ENCODE results near the gene ZFTA.
A peak's percentile ranks its signal among the peaks of the same experiment; 100 is the strongest.
"Not testable (repeated sequence)": the region's sequence is repeated elsewhere in the genome, so short reads cannot be mapped to it uniquely, and the experiment has no call there.

Gene ZFTA

DNA sequence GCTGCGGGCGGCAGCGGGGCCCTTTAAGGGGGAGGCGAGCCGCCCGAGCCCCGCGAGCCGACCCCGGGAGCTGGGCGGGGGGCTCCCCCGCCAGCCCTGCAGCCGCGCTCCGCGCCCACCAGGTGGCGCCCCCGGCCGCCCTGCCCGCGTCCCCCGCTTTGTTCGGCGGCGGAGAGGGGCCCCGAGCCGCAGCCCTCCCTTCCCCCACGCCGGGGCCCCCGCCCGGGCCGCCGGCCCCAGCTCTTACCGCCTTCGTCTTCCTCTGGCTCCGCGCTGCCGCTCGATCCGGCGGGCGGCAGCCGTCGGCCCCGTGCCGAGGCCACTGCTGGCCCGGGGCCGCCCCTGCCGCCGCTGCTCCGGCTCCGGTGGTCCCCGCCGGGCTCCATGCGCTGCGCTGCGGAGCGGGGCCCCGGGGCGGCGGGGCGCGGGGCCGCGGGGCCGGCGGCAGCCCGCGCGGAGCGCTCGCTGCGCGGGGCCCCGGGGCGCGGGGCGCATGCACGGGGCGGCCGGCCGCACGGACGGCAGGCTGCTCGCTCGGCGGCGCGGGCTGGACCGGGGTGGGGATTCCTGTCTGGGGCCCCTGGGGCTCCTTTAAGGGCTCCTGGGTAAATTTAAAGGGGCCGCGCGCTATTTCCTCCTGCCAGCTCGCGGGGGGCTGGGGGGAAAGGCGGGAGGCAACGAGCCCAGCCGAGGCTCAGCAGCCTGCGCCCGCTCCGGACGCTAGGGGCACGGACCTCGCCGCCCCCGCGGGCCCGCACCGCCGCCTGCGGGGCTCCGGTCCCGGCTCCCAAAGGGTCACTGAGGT is at the start of gene ZFTA:
TSS of gene ZFTA (minus strand) at position 539 of the 805 bp plus-strand sequence. CDS start at position 386, 153 bp downstream.
- Histone ChIP-seq H4K20me1 (peaks cover 43% of the 10 kb centered on the region), H3K4me3 (peak within 1 kb of the TSS; percentile 96), H3K27me3 (peaks cover 26% of the 10 kb centered on the region), H3K4me2 (peak within 1 kb of the TSS; percentile 99), H3K27ac (peak within 1 kb of the TSS; percentile 89), H3K9ac (peak within 1 kb of the TSS; percentile 90), H3K9me3 (no peaks in the 10 kb centered on the region), H3K36me3 (peaks cover 25% of the 10 kb centered on the region), H3K4me1 (peaks cover 38% of the 10 kb centered on the region)
- no peak for TF ChIP-seq Cebpa-rat (IDR thresholded peaks at IDR 0.05)

DNA sequence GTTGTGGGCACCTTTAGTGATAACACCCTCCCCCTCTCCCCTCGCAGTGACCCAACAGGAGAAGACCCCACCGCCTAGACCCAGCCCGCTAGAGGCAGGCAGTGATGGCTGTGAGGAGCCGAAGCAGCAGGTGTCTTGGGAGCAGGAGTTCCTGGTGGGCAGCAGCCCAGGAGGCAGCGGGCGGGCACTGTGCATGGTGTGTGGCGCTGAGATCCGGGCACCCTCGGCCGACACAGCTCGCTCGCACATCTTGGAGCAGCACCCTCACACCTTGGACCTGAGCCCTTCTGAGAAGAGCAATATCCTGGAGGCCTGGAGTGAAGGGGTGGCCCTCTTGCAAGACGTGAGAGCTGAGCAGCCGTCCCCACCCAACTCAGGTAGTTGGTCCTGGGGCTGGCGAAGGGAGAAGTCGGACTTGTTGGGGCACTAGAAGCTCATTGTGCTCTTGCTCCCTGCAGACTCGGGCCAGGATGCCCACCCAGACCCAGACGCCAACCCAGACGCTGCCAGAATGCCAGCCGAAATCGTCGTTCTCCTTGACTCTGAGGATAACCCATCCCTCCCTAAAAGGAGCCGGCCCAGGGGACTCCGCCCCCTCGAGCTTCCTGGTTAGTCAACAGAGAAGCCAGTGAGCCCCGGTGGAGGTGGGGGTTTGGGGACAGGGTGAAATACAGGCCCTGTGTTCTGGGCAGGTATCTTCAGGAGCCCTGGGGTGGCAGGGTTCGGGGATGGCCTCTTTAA is 49.4 kb upstream of the ZFTA start:
- peaks cover 84% of the 10 kb centered on the region for H3K36me3 ChIP-seq

DNA sequence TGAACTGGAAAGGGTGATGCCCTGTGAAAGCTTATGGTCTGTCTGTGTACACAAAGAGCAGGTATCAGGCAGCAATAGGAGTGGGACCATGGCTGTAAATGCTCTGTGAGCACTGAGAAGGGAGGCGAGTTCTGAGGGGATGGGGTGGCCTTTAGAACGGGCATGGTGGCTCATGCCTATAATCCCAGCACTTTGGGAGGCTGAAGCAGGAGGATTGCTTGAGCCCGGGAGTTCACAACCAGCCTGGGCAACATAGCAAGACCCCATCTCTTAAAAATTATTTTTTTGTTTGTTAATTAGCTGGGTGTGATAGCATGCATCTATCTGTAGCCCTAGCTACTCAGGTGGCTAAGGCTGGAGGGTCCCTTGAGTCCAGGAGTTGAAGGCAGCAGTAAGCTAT is 48.2 kb upstream of the ZFTA start:
- Histone ChIP-seq H3K9me3 (no peaks in the 10 kb centered on the region), H3K4me1 (peaks cover 40% of the 10 kb centered on the region), H3K9ac (peak overlapping the region; percentile 13; the same call in 1 of the 2 replicates), H4K20me1 (peaks cover 72% of the 10 kb centered on the region), H3K27ac (no peak overlapping the region), H3K4me2 (no peak overlapping the region), H3K4me3 (no peak overlapping the region), H3K27me3 (no peaks in the 10 kb centered on the region), H3K36me3 (peaks cover 72% of the 10 kb centered on the region)
- no peak for TF ChIP-seq Cebpa-rat (IDR thresholded peaks at IDR 0.05)

More for the DNA sequence above, 49.4 kb upstream of the ZFTA start:
- H3K9ac ChIP-seq: no peak overlapping the region
- no peak overlapping the region for H3K4me2 ChIP-seq
- H3K27me3 ChIP-seq: no peaks in the 10 kb centered on the region
- H4K20me1 ChIP-seq: peaks cover 84% of the 10 kb centered on the region
- TF ChIP-seq Cebpa-rat (IDR thresholded peaks at IDR 0.05): no peak
- H3K27ac ChIP-seq: 0 out of 2 replicates have a peak overlapping the region, but pooled peaks have one; percentile 4
- H3K4me1 ChIP-seq: peaks cover 28% of the 10 kb centered on the region
- H3K4me3 ChIP-seq: no peak overlapping the region
- H3K9me3 ChIP-seq: no peaks in the 10 kb centered on the region

DNA sequence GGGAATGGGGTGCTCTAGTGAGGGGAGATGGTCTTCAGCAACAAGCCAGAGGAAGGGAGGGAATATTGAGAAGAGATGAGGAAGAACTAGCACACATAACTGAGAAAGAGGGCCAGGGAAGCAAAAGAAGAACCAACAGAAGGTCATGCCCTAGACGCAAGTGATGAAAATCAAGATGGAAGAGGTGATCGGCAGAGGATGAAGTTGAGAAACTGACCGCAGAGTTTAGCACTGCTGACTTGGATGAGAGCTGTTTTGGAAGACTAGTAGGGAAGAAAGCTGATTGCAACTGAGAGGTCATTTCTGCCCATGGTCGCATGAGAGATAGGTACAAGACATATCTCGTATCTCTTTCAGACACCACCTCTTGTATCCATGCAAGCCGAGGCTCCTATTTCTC is 47.6 kb upstream of the ZFTA start:
- H3K27me3 ChIP-seq: no peaks in the 10 kb centered on the region
- no peak overlapping the region for H3K27ac ChIP-seq
- H3K9ac ChIP-seq: peak overlapping the region; percentile 13; the same call in 1 of the 2 replicates
- H3K36me3 ChIP-seq: peaks cover 66% of the 10 kb centered on the region
- H4K20me1 ChIP-seq: peaks cover 66% of the 10 kb centered on the region
- 0 out of 2 replicates have a peak overlapping the region, but pooled peaks have one; percentile 99 for H3K4me2 ChIP-seq
- H3K4me3 ChIP-seq: no peak overlapping the region
- H3K9me3 ChIP-seq: no peaks in the 10 kb centered on the region
- H3K4me1 ChIP-seq: peaks cover 41% of the 10 kb centered on the region
- no peak for TF ChIP-seq Cebpa-rat (IDR thresholded peaks at IDR 0.05)

DNA sequence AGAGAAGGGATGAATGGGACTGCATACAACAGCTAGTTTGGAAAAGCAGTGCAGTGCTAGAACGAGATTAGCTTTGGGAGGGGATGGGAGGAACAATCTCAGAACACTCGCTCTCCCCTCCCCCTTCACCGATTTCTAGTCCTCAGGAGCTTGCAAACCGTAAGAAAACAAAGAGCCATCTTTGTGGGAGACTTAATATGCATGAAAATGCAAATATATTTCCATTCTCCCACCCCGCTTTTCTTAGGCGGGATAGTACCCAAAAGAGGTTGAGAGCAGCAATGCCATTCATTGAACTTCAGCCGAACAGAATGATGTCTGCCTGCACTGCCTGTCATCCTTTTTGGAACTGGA is 45.8 kb upstream of the ZFTA start:
- Histone ChIP-seq H3K9ac (peak overlapping the region; percentile 92), H3K9me3 (no peaks in the 10 kb centered on the region), H3K36me3 (peaks cover 48% of the 10 kb centered on the region), H3K27me3 (no peaks in the 10 kb centered on the region), H3K27ac (peak overlapping the region; percentile 88), H3K4me2 (peak overlapping the region; percentile 99), H3K4me3 (peak overlapping the region; percentile 98), H3K4me1 (peaks cover 41% of the 10 kb centered on the region), H4K20me1 (peaks cover 54% of the 10 kb centered on the region)
- no peak for TF ChIP-seq Cebpa-rat (IDR thresholded peaks at IDR 0.05)

DNA sequence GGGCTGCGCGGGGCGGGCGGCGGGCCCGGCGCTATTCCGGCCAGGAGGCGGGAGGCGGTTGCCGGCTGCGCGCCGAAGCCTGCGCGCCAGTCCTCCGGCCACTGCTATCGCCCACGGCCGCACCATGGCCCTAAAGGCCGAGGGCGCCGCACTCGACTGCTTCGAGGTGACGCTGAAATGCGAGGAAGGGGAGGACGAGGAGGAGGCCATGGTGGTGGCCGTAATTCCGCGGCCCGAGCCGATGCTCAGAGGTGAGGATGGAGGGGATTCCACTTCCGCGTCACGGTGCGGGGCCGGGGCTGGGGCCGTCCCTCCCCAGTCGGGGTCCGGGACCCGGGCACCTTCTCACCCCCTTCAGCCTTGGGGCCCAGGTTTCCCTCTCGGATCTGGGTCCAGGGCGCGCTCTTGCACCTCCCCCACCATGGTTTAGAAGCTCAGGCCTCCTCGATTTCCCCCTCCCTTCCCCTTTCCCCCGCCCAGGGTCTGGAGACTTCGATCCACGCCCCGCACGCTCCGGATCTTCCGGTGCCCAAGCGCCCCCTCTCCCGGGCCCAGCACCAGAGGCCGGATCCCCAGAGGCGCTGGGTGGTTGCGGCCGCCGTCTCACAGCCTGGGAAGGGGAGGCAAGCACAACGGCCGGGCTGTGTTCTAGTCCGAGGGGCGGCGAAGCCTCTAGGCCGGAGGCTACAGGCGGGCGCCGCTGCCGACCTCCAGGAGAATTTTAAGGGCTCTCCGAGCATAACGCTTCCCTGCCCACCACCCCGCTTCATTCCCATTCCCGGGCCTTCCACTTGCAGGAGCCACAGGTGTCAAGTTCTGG is 45.2 kb upstream of the ZFTA start:
- no peak for TF ChIP-seq Cebpa-rat (IDR thresholded peaks at IDR 0.05)
- peaks cover 42% of the 10 kb centered on the region for H3K36me3 ChIP-seq
- H4K20me1 ChIP-seq: peaks cover 50% of the 10 kb centered on the region
- peaks cover 41% of the 10 kb centered on the region for H3K4me1 ChIP-seq
- H3K9me3 ChIP-seq: no peaks in the 10 kb centered on the region
- no peaks in the 10 kb centered on the region for H3K27me3 ChIP-seq
- H3K4me2 ChIP-seq: peak overlapping the region; percentile 99
- peak overlapping the region; percentile 92 for H3K9ac ChIP-seq
- H3K4me3 ChIP-seq: peak overlapping the region; percentile 98
- peak overlapping the region; percentile 88 for H3K27ac ChIP-seq

DNA sequence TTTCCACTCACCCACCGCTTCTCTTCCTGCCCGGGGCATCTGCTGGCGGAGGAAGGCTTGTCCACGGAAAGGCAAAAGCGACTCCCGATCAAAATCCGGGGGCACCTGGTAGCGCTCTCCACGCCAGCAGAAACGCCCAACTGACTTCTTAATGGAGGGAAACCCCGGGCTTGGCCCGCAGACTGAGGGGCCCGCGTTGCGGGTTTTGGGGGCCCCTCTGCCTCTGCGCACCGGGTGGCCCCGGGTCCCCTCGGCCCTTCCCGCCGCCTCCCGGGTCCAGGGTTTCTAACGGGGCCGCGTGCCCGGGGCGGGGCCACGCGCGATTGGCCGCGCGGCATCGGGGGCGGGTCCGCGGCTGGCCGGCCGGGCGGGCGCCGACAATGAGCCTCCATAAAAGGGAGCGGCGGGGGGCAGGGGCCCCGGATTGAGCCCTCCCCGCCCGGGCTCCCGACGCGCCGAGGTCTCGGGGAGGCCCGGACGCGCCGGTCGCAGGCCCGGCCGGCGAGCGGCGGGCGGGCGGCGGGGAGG is 44.5 kb upstream of the ZFTA start, which contains the start of gene SPINDOC:
TSS of gene SPINDOC (plus strand) at position 422 of the 528 bp plus-strand sequence. CDS start 231 bp downstream, outside the sequence.
- H3K9ac ChIP-seq: peak within 1 kb of the TSS; percentile 92
- H3K27me3 ChIP-seq: no peaks in the 10 kb centered on the region
- TF ChIP-seq Cebpa-rat (IDR thresholded peaks at IDR 0.05): no peak
- peaks cover 41% of the 10 kb centered on the region for H3K4me1 ChIP-seq
- H3K4me2 ChIP-seq: peak within 1 kb of the TSS; percentile 99
- peaks cover 36% of the 10 kb centered on the region for H3K36me3 ChIP-seq
- peaks cover 44% of the 10 kb centered on the region for H4K20me1 ChIP-seq
- no peaks in the 10 kb centered on the region for H3K9me3 ChIP-seq
- H3K4me3 ChIP-seq: peak within 1 kb of the TSS; percentile 98
- H3K27ac ChIP-seq: peak within 1 kb of the TSS; percentile 88

DNA sequence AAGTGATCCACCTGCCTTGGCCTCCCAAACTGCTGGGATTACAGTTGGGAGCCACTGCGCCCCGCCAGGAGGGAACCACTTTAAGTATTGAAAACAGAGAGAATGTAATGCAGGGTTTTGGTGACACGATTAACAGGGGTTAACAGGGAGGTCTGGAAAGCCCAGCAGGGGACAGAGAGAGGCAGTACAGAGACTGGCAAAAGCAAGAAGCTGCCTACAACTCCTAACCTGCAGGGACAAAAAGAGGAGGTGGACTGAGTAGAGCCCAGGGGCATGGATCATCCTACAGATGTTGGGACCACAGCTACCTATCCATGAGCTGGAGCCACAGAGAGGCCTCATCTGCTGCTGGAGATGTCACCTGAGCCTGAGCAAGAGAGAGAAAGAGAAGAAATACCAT is 42.9 kb upstream of the ZFTA start:
- TF ChIP-seq Cebpa-rat (IDR thresholded peaks at IDR 0.05): no peak
- Histone ChIP-seq H3K9me3 (no peaks in the 10 kb centered on the region), H3K9ac (no peak overlapping the region), H3K36me3 (peaks cover 20% of the 10 kb centered on the region), H3K4me3 (no peak overlapping the region), H3K4me1 (peaks cover 38% of the 10 kb centered on the region), H3K4me2 (peak overlapping the region; percentile 94; the same call in 1 of the 2 replicates), H3K27ac (no peak overlapping the region), H3K27me3 (no peaks in the 10 kb centered on the region), H4K20me1 (peaks cover 28% of the 10 kb centered on the region)

DNA sequence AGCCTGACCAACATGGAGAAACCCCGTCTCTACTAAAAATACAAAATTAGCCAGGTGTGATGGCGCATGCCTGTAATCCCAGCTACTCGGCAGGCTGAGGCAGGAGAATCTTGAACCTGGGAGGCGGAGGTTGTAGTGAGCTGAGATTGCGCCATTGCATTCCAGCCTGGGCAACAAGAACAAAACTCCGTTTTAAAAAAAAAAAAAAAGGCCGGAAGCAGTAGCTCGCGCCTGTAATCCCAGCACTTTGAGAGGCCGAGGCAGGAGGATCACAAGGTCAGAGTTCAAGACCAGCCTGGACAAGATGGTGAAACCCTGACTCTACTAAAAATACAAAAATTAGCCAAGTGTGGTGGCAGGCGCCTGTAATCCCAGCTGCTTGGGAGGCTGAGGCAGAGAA is 41.8 kb upstream of the ZFTA start:
- H3K9ac ChIP-seq, H3K9me3 ChIP-seq: not testable (repeated sequence)

More for the DNA sequence above, 41.8 kb upstream of the ZFTA start:
- peaks cover 16% of the 10 kb centered on the region for H4K20me1 ChIP-seq
- H3K4me3 ChIP-seq, H3K4me2 ChIP-seq, H3K36me3 ChIP-seq, H3K27me3 ChIP-seq, H3K27ac ChIP-seq: not testable (repeated sequence)
- peaks cover 26% of the 10 kb centered on the region for H3K4me1 ChIP-seq

Measured in BLaER1 (cell line).